ENCODE data around the gene ANO9.
A peak's percentile ranks its signal among the peaks of the same experiment; 100 is the strongest.

ANO9 gene

GRCh38 chr11:368414-369335 is 73.1 kb downstream of the ANO9 start:
- Histone ChIP-seq H3K36me3 (ENCODE audit: control insufficient read depth, insufficient read depth, low read length) (peaks cover 15% of the 10 kb centered on the region), H3K9me3 (ENCODE audit: control insufficient read depth, insufficient read depth, low read depth, low read length) (no peaks in the 10 kb centered on the region), H3K4me1 (ENCODE audit: control insufficient read depth, insufficient read depth, low read length) (peaks cover 18% of the 10 kb centered on the region), H3K4me3 (ENCODE audit: low read depth, low read length) (peak overlapping the region; percentile 48), H3K9ac (ENCODE audit: low read length) (peak overlapping the region; percentile 23), H3K27me3 (ENCODE audit: control insufficient read depth, insufficient read depth, low read length) (peaks cover 2% of the 10 kb centered on the region; the same call in 1 of the 2 replicates), H3K27ac (ENCODE audit: low read depth, low read length) (no peak overlapping the region)

- H3K36me3 ChIP-seq (ENCODE audit: control insufficient read depth, insufficient read depth, low read length): peaks cover 8% of the 10 kb centered on the region
- H3K27ac ChIP-seq (ENCODE audit: low read depth, low read length): no peak overlapping the region
- H3K4me1 ChIP-seq (ENCODE audit: control insufficient read depth, insufficient read depth, low read length): peaks cover 18% of the 10 kb centered on the region
- H3K4me3 ChIP-seq (ENCODE audit: low read depth, low read length): peak overlapping the region; percentile 48
- peak overlapping the region; percentile 23 for H3K9ac ChIP-seq (ENCODE audit: low read length)
- peaks cover 2% of the 10 kb centered on the region; the same call in 1 of the 2 replicates for H3K27me3 ChIP-seq (ENCODE audit: control insufficient read depth, insufficient read depth, low read length)
- no peaks in the 10 kb centered on the region for H3K9me3 ChIP-seq (ENCODE audit: control insufficient read depth, insufficient read depth, low read depth, low read length)
Measured at GRCh38 chr11:367956-368413, 73.8 kb downstream of the ANO9 start.

Measured in HUES6 (cell line).